HG03095 (cell line): ENCODE results near the gene POMT1.

ENCODE experiments used
- ATAC-seq: cut with Tn5 transposase; IDR thresholded peaks from one replicate; pipeline ENCODE4 v1.9.1; 2021; ENCODE audit warnings: moderate library complexity; ENCODE audit not compliant: unreplicated experiment

POMT1 gene

DNA sequence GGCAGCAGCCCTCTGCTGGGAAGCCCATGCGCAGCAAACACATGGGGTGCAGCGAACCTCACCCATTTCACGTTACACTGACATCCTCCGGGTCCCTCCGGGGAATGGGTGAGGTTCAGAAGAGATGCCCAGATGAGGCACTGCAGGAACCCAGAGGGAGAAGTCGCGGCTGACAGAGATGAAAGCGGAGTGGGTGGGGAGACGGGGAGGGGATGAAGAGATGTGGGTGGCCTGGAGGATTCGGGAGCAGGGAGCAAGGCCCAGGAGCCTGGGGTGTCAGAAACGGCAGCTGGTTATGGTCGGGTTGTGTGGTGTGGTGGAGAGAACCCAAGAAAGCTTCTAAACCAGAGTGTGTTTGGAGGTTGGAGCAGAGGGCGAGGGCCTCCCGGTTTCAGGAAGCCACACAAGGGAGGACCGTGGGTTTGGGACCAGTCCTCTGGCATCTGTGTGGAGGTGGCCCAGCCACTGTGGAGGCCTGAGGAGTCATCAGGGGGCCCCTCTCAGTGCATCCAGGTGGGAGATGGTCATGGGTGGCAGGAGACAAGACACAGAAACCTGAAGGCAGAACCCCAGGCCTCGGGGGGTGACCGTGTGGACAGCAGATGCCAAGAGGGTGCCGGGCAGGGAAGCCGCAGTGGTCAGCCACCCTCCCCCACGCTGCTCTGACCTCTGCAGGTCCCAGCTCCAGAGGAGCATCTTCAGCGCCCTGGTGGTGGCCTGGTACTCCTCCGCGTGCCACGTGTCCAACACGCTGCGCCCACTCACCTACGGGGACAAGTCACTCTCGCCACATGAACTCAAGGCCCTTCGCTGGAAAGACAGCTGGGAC is 19.8 kb downstream of the POMT1 start:
- no peak for ATAC-seq

GRCh38 chr9:131523086-131523388 is 20.3 kb downstream of the POMT1 start:
- no peak for ATAC-seq

DNA sequence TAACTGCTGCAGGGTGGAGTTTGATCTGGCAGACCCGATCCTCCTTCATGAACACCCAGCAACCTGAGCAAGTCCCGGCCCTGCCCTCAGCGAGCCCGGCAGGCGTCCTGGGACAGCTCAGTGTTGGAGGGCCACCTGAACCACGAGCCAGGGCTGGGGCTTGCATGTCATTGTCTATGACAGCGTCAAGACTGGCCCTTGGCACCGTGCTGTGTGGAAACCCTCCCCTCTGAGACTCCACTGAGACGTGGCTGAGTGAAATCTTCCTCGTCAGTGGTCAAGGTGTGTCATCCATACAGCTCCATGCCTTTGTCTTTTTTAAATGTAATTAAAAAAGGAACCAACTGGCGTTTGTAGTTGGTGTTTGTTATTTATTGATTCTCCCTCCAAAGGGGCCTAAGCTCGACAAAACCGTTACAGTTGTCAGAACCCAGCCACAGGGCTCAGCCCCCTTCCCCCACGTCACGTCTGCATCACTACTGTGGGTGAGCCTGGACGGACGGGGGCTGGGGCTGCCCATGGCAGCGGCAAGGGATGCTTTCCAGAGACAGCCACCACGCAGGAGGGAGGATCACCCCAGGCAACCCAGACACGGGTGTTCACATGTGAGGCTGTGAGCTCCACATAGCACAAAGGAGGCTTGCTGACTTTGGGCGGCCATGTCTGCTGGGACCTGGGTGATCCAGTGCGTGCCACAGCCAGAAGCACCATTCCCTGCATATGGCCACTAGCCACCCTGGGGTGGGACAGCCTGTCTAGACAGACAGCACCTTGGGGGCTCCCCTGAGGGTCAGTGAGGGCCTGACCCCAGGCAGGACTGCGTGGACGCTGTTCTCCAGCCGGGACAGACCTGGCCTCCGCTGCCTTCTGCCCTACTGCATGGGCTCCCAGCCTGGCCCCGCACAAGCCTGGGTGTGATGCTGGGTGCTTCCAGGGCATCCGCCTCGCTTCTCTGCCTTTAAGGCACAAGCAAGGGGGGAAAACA is 21.0 kb downstream of the POMT1 start:
- no peak for ATAC-seq

GRCh38 chr9:131524665-131525315 is 22.1 kb downstream of the POMT1 start:
- ATAC-seq: no peak

DNA sequence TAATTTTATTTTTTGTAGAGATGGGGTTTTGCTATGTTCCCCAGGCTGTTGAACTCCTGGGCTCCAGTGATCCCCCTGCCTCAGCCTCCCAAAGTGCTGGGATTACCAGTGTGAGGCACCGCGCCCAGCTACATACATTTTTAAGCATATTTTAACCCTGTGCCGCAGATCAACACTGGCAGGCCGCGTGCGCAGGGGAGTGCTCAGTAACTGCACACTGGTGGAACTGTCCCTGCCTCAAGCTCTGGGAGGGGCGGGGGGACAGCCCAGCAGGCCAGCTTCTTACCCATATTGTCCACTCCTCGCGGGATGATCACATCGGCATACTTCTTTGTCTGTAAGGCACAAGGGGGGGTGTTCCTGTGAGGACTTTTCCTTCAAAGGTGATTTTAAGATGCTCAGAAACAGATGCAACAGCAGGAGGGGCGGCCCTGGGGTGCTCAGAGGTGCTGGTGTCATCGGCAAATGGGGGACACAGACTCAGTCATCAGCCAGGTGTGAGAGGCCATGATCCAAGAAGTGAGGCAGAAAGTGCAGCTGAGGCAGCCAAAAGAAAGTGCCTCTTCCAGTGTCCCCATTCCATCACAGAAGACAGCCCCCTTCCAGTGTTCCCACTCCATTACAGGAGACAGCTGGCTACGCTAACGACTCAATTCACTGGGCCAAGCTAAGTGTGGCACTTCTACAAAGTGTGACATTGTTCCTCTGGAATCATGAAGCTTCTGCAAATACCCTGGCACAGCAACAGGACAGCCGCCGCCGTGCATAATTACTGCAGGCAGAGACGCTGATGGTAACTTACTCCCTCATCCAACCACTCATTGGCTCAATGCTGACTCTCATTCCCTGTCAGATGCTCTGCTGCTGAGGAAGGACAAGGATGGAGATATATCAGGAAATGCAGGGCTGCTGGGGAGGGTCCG is 23.2 kb downstream of the POMT1 start:
- ATAC-seq: no peak

DNA sequence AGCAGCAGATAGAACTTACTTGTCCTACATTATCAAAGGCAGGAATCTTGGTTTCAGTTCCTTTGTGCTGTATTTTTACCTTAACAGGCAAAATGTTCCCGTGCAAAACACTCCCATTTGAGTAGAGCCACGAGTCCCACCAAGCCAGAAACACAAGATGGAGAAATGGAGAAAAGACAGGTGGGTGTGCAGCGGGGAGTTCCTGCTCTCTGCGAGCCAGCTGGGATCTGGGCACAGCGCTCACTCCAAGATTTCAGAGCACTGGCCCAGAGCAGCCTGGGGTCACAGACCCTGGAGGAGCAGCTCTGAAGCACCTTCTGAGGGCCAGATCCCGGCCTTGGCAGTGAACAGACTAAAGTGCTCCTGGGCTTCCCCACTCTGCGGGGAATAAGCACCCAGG is 25.5 kb downstream of the POMT1 start:
- no peak for ATAC-seq

DNA sequence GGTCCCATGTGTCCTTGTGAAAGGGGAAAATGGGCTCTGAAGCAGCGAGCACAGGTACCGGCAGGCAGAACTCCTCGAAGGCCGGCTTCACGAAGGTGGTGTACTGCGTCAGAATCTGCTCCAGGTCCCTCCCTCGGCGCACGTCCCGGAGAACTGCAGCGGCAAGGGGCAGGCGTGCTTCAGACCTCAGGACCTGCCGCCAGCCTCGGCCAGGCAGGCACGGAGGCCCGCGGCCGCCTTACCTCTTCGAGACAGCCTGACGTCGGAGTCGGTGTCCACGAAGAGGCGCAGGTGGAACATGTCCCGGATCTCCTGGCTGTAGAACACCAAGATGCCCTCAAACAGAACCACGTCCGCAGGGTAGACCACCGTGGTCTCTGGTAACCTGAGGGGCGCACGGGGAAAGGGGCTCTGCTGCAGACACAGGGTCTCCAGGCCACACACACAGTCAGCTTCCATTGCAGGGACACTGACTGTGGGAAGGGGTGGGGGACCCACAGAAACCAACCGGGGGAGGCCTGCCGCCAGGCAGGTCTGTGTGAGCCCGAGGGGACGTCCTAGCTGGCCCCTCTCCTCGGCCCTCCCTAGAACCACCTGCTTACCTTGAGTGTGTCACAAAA is 26.3 kb downstream of the POMT1 start:
- no peak for ATAC-seq

GRCh38 chr9:131529597-131530545 is 27.2 kb downstream of the POMT1 start:
- no peak for ATAC-seq

GRCh38 chr9:131530546-131530919 is 27.8 kb downstream of the POMT1 start:
- ATAC-seq: peak; percentile 7

DNA sequence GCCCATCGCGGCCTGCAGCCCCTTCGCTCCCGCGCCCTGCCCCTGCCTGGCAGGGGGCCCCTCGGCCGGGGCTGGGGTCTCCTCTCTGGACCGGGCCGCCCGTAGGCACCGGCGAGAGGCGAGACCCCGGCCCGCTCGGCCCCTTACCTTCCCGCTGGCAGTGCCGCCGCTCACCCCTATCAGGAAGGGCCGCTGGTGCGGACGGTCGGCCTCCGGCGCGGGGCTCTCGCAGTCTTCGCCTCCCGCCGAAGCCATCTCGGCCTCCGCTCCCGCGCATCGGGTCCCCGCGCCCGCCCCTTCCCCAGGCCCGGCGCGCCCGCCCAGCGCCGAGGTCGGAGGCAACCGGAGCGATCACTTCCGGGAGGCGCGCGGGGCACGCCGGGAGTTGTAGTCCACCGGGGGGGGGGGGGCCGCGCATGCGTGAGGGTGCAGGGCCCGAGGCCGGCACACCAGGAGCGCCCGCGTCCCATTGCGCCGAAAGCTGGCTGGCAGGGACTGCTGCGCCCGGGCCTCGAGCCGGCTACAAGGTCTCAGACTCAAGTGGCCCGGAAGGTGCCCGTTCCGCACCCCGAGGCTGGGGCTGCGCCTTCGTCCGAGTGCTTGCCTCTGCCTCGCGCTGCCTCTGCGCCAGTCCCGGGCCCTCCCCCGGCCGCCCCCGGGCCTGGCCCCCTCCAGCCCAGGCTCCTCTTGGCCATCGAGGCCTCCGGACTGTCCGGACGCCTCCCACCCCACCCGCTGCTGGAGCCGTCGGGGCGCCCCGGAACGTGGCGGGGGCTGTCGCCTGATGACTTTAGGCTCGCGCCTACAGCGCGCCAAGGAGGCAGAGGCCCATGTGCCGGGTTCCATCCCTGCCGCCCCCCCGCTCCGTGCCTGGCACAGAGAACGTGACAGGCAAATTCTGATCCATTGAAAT is 28.5 kb downstream of the POMT1 start, which contains the start of gene UCK1:
TSS of gene UCK1 (minus strand) at position 344 of the 913 bp plus-strand sequence. CDS start at position 255, 89 bp downstream.
- peak; percentile 58 for ATAC-seq

GRCh38 chr9:131534721-131535237 is 32.1 kb downstream of the POMT1 start:
- ATAC-seq: no peak

DNA sequence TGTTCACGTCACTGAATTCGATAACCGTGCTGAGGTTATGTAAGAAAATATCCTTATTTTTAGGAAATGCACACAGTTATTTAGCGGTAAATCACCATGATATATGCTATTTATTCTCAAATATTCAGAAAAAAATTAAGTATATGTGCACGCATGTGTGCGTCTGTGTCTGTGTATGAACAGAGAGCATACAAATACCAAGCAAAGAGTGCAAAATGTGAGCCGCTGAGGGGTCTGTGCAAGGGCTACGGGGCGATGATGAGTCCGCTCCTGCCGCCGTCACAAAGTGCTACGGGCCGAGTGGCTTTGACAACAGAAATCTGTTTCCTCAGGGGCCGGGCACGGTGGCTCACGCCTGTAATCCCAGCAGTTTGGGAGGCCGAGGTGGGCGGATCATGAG is 35.2 kb downstream of the POMT1 start:
- no peak for ATAC-seq

DNA sequence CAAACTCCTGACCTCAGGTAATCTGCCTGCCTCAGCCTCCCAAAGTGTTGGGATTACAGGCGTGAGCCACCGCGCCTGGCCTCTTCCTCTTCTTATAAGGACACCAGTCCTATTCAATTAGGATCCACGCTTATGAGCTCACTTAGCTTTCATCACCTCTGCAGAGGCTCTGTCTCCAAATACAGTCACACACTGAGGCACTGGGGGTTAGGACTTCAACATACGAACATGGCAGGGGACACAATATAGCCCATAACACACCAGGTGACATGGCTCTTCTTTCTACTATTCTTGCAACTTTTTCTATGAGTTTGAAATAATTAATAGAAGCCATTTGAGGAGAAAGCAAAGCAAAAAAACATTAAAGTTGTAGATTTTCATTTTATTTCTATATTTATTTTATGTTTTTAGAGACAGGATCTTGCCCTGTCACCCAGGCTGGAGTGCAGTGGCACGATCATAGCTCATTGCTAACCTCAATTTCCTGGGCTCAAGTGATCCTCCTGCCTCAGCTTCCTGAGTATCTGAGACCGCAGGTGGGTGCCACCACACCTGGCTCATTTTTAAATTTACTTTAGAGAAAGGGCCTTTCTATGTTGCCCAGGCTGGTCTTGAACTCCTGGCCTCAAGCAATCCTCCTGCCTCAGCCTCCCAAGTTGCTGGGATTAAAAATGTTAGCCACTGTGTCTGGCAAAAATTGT is 36.7 kb downstream of the POMT1 start:
- no peak for ATAC-seq

DNA sequence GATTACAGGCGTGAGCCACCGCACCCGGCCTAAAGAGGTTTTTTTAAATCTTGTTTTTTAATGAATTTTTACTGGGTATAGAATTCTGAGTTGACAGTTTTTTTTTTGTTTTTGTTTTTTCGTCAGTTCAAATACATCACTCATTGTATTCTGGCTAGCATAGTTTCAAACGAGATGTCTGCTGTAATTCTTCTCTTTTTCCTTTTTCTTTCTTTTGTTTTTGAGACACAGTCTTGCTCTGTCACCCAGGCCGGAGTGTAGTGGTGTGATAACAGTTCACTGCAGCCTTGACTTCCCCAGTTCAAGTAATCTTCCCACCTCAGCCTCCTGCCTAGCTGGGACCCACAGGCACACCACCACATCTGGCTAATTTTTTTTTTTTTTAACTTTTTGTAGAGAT is 40.4 kb downstream of the POMT1 start:
- no peak for ATAC-seq

DNA sequence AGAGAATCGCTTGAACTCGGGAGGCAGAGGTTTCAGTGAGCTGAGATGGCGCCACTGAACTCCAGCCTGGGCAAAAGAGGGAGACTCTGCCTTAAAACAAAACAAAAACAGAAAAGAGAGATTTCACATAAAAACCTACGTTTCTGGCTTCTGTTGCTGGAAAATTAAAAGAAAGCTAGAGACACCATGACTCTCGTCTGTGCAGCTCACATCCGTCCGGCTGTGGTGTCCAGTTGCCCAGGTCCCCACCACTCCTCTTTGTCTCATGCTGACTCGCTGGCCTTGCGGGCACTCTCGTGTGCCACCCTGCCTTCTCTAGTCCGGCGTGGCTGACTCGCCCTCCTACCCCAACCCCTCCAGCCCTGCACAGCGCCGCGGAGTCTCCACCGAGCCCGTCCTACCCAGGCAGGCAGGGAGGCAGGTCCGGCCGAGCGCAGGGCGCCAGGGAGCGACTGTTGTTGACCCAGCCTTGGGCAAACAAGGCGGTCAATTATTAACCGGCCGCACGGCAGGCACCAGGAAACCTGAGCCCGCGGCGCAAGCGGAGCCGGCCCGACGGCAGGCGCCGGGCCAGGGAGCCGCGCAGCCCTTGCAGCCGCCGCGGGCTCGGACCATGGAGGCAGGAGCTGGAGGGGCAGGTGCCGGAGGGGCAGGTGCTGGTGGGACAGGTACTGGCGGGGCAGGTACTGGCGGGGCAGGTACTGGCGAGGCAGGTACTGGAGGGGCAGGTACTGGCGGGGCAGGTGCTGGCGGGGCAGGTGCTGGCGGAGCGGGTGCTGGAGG is 42.5 kb downstream of the POMT1 start, which contains the start of gene PRRT1B:
TSS of gene PRRT1B (plus strand) at position 521 of the 783 bp plus-strand sequence. CDS start at position 614, 93 bp downstream.
- ATAC-seq: no peak

GRCh38 chr9:131545786-131546335 is 43.1 kb downstream of the POMT1 start:
- ATAC-seq: no peak
